ENCODE measurements around the gene C11orf24.
A peak's percentile ranks its signal among the peaks of the same experiment; 100 is the strongest.

The C11orf24 gene

GRCh38 chr11:68312780-68313573, 41.2 kb upstream of the C11orf24 start:
- DNase-seq (ENCODE audit: low spot score) = peak; percentile 70
- in situ Hi-C loops (cut with MboI; ENCODE audit: low sequenced_read_pairs, unreplicated experiment) = no loop called here
- TF ChIP-seq CTCF (IDR thresholded peaks at IDR 0.05; ENCODE audit: borderline replicate concordance, control extremely low read depth, extremely low read depth, insufficient read depth, missing control alignments) = no peak

GRCh38 chr11:68312117-68312779, 40.5 kb upstream of the C11orf24 start, which contains the start of gene LRP5:
TSS of gene LRP5 (plus strand) at chr11:68312591. CDS start at chr11:68312715, 124 bp downstream.
- DNase-seq (ENCODE audit: low spot score) = peak; percentile 82
- in situ Hi-C loops (cut with MboI; ENCODE audit: low sequenced_read_pairs, unreplicated experiment) = no loop called here
- no peak for TF ChIP-seq CTCF (IDR thresholded peaks at IDR 0.05; ENCODE audit: borderline replicate concordance, control extremely low read depth, extremely low read depth, insufficient read depth, missing control alignments)

- no peak for TF ChIP-seq CTCF (IDR thresholded peaks at IDR 0.05; ENCODE audit: borderline replicate concordance, control extremely low read depth, extremely low read depth, insufficient read depth, missing control alignments)
- in situ Hi-C loops (cut with MboI; ENCODE audit: low sequenced_read_pairs, unreplicated experiment) = no loop called here
- no peak for DNase-seq (ENCODE audit: low spot score)
These were observed 39.7 kb upstream of the C11orf24 start for GRCh38 chr11:68311160-68312116.

- in situ Hi-C loops (cut with MboI; ENCODE audit: low sequenced_read_pairs, unreplicated experiment) = no loop called here
- DNase-seq (ENCODE audit: low spot score) = no peak
- TF ChIP-seq CTCF (IDR thresholded peaks at IDR 0.05; ENCODE audit: borderline replicate concordance, control extremely low read depth, extremely low read depth, insufficient read depth, missing control alignments) = no peak
These were observed 37.9 kb upstream of the C11orf24 start for GRCh38 chr11:68309621-68310185.

GRCh38 chr11:68308068-68308467, 36.3 kb upstream of the C11orf24 start:
- no peak for DNase-seq (ENCODE audit: low spot score)
- in situ Hi-C loops (cut with MboI; ENCODE audit: low sequenced_read_pairs, unreplicated experiment) = no loop called here
- no peak for TF ChIP-seq CTCF (IDR thresholded peaks at IDR 0.05; ENCODE audit: borderline replicate concordance, control extremely low read depth, extremely low read depth, insufficient read depth, missing control alignments)

GRCh38 chr11:68306636-68307035, 34.9 kb upstream of the C11orf24 start:
- in situ Hi-C loops (cut with MboI; ENCODE audit: low sequenced_read_pairs, unreplicated experiment) = no loop called here
- no peak for DNase-seq (ENCODE audit: low spot score)
- no peak for TF ChIP-seq CTCF (IDR thresholded peaks at IDR 0.05; ENCODE audit: borderline replicate concordance, control extremely low read depth, extremely low read depth, insufficient read depth, missing control alignments)

Data from GM13976 (cell line).